CD14-positive monocyte (primary cell): ENCODE results near the gene COX7A2L. TPM values are rescaled to one million over a fixed set of nuclear protein-coding genes. Genes with fewer than 3 reads are reported as not detected.
"Not testable (repeated sequence)": the region's sequence is repeated elsewhere in the genome, so short reads cannot be mapped to it uniquely, and the experiment has no call there.

Source experiments
- DNase-seq, 3 donors: peaks; one replicate each; pipeline ENCODE4 v3.0.0-alpha.2; 2011 to 2022
- H2AFZ ChIP-seq: 2 replicates; pipeline ENCODE4 v1.6.0; 2012; ENCODE audit warnings: mild to moderate bottlenecking, low read depth, low read length, inconsistent platforms; ENCODE audit not compliant: insufficient read depth, poor library complexity, severe bottlenecking
- H3K27ac ChIP-seq, 2 donors: 1 replicate in 1 of 2; 2 replicates in 1 of 2; pipeline ENCODE4 v1.5.1; 2012 to 2013; ENCODE audit warnings: low read length in 2 of 2, control low read depth in 1 of 2, inconsistent platforms in 1 of 2, low read depth in 1 of 2, mild to moderate bottlenecking in 1 of 2
- H3K27me3 ChIP-seq, 2 donors: one replicate each; pipeline versions ENCODE4 v1.6.0 to v1.6.1; 2011 to 2013; ENCODE audit warnings: low read length in 2 of 2; ENCODE audit not compliant: control insufficient read depth in 2 of 2, insufficient read depth in 2 of 2
- H3K36me3 ChIP-seq, 2 donors: replicated peaks in 1 of 2; 1 replicate in 1 of 2; 2 replicates in 1 of 2; pipeline versions ENCODE4 v1.5.1 to v1.6.1; 2012 to 2013; ENCODE audit warnings: low read length in 2 of 2, control low read depth in 1 of 2, inconsistent platforms in 1 of 2, mild to moderate bottlenecking in 1 of 2; ENCODE audit not compliant: insufficient read depth in 2 of 2, control insufficient read depth in 1 of 2
- H3K4me1 ChIP-seq, 2 donors: 1 replicate in 1 of 2; 2 replicates in 1 of 2; pipeline versions ENCODE4 v1.5.1 to v1.6.1; 2012 to 2013; ENCODE audit warnings: low read length in 2 of 2, control low read depth in 1 of 2, inconsistent platforms in 1 of 2, mild to moderate bottlenecking in 1 of 2, moderate library complexity in 1 of 2; ENCODE audit not compliant: insufficient read depth in 2 of 2, control insufficient read depth in 1 of 2
- H3K4me2 ChIP-seq: replicated peaks from 2 replicates; pipeline ENCODE3; 2012; ENCODE audit warnings: low read length, moderate library complexity, mild to moderate bottlenecking; ENCODE audit not compliant: poor library complexity, severe bottlenecking; ENCODE audit errors: extremely low read depth
- H3K4me3 ChIP-seq, 3 experiments: fragments of 200-600 bp in 1 of 3; sonication (generic) in 1 of 3; replicated peaks in 1 of 3; 1 replicate in 2 of 3; 2 replicates in 1 of 3; pipeline ENCODE4 v1.5.1; 2011 to 2013; ENCODE audit warnings: low read length in 3 of 3, mild to moderate bottlenecking in 3 of 3, control low read depth in 2 of 3, low read depth in 2 of 3, inconsistent platforms in 1 of 3, moderate library complexity in 1 of 3
- H3K79me2 ChIP-seq: 2 replicates; pipeline ENCODE4 v1.6.0; 2012; ENCODE audit warnings: mild to moderate bottlenecking, control low read depth, inconsistent platforms, low read length, moderate library complexity; ENCODE audit not compliant: insufficient read depth
- H3K9ac ChIP-seq: 2 replicates; pipeline ENCODE4 v1.6.0; 2017; ENCODE audit warnings: low read length, mild to moderate bottlenecking; ENCODE audit not compliant: insufficient read depth, poor library complexity, severe bottlenecking
- H3K9me3 ChIP-seq, 2 donors: replicated peaks in 1 of 2; 1 replicate in 1 of 2; 2 replicates in 1 of 2; pipeline versions ENCODE4 v1.5.1 to v1.6.1; 2012 to 2013; ENCODE audit warnings: low read length in 2 of 2, control low read depth in 1 of 2; ENCODE audit not compliant: control insufficient read depth in 1 of 2, insufficient read depth in 1 of 2
- H4K20me1 ChIP-seq: 2 replicates; pipeline ENCODE4 v1.6.0; 2012; ENCODE audit warnings: mild to moderate bottlenecking, low read length, control low read depth, moderate library complexity; ENCODE audit not compliant: insufficient read depth
- H3K27ac Mint-ChIP-seq, 7 donors: one replicate each; pipeline ENCODE4 v1.8.0; 2020; ENCODE audit warnings: mild to moderate bottlenecking in 7 of 7, mixed read lengths in 7 of 7, moderate library complexity in 6 of 7, inconsistent platforms in 2 of 7
- H3K27me3 Mint-ChIP-seq, 3 donors: one replicate each; pipeline ENCODE4 v1.8.0; 2021 to 2022; ENCODE audit warnings: low read depth in 3 of 3, mild to moderate bottlenecking in 3 of 3, mixed read lengths in 3 of 3, moderate library complexity in 3 of 3, inconsistent platforms in 1 of 3
- H3K36me3 Mint-ChIP-seq, 2 donors: one replicate each; pipeline ENCODE4 v1.8.0; 2020; ENCODE audit warnings: mixed read lengths in 2 of 2, inconsistent platforms in 1 of 2, mild to moderate bottlenecking in 1 of 2
- H3K4me1 Mint-ChIP-seq: one replicate; pipeline ENCODE4 v1.8.0; 2020; ENCODE audit warnings: mild to moderate bottlenecking, mixed read lengths
- H3K4me3 Mint-ChIP-seq, 2 donors: one replicate each; pipeline ENCODE4 v1.8.0; 2020; ENCODE audit warnings: mild to moderate bottlenecking in 2 of 2, mixed read lengths in 2 of 2, moderate library complexity in 1 of 2
- H3K9me3 Mint-ChIP-seq, 7 donors: one replicate each; pipeline ENCODE4 v1.8.0; 2020 to 2022; ENCODE audit warnings: mixed read lengths in 7 of 7, mild to moderate bottlenecking in 6 of 7, moderate library complexity in 6 of 7, inconsistent platforms in 2 of 7
- WGBS: methylation state at CpG from one replicate; pipeline ENCODE4 v1.1.5; 2013; ENCODE audit warnings: missing lambda C conversion rate; ENCODE audit not compliant: insufficient coverage; 5-methylcytosine and 5-hydroxymethylcytosine counted together
- intact Hi-C, 2 donors: fragments of 100-400 bp; cut with micrococcal nuclease; formaldehyde crosslinking; loops; one replicate each; pipeline versions ENCODE4 v1.15.0 to v1.15.1; 2023
- polyA plus RNA-seq, 3 donors: library from polyadenylated mRNA; depleted of rRNA in 1 of 3; unstranded in 2 of 3; stranded (reverse) in 1 of 3; fragments of 300-500 nt in 2 of 3; fragments of >200 nt in 1 of 3; fragmentation: Illumina TruSeq in 2 of 3; gene quantifications; 1 replicate in 2 of 3; 2 replicates in 1 of 3; pipeline ENCODE4 v1.2.3, GENCODE V29; 2012 to 2021
- TF ChIP-seq, protein P1 (sequence below): fragments of 200-600 bp; IDR thresholded peaks from one replicate; pipeline ENCODE4 v1.8.0; 2022; ENCODE audit warnings: antibody characterized with exemption, mild to moderate bottlenecking

COX7A2L gene
- polyA plus RNA-seq, 3 donors, result 63.6 to 153 (median 144) TPM

DNA sequence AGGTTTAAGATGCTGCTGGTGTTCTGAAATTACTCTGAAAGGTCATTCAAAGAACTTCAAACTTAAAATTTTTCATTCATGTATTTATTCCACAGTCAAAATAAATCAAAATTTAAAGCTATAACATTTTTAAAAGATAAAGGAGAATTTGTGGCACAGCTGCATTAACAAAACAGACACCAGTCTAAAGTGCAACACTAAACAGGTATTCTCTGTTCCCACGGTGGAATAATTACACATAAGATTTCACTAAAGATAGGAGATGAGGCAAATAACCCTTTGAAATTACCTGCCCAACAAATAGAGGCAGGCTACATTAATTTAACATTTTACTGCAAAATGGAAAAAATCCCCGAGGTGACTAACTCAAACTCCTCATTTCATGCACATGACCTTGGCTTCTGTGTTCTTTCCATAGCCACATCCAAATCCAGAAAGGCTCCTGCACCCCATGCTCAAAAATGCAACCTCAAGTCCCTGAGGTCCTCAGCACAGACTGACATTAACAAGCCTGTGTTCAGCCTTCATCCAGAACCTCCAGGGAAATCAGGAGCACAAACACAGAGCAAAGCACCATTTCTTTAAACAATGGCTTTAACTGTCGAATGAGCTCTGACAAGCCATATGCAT lies 10.5 kb downstream of the COX7A2L start:
- H3K79me2 ChIP-seq, result peaks cover 90% of the 10 kb centered on the region
- no peaks in the 10 kb centered on the region for H3K9me3 Mint-ChIP-seq

DNA sequence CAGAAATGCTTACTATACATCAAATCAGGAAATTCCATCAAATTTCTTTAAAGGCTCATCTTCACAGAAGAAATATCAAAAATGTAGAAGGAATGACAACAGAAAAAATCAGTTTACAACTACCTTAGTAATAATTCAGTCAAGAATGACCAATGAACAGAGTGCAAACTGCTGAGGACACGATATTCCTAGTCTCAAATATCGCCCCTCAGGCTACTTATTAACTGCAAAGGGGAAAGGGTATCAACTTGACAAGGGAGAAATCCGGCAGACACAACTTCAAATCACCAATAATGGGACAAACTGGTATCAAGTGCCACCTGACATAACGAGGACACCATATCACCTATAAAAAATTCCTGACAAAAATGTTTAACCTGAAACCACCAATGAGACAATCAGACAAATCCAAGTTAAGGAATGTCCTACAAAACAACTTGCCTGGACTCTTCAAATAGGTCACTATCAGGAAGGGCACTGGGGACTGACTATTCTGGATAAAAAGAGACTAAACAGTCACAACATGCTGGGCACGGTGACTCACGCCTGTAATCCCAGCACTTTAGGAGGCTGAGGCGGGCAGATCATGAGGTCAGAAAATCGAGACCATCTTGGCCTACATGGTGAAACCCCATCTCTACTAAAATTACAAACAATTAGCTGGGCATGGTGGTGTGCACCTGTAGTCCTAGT lies 12.8 kb downstream of the COX7A2L start:
- TF ChIP-seq, protein P1, sequence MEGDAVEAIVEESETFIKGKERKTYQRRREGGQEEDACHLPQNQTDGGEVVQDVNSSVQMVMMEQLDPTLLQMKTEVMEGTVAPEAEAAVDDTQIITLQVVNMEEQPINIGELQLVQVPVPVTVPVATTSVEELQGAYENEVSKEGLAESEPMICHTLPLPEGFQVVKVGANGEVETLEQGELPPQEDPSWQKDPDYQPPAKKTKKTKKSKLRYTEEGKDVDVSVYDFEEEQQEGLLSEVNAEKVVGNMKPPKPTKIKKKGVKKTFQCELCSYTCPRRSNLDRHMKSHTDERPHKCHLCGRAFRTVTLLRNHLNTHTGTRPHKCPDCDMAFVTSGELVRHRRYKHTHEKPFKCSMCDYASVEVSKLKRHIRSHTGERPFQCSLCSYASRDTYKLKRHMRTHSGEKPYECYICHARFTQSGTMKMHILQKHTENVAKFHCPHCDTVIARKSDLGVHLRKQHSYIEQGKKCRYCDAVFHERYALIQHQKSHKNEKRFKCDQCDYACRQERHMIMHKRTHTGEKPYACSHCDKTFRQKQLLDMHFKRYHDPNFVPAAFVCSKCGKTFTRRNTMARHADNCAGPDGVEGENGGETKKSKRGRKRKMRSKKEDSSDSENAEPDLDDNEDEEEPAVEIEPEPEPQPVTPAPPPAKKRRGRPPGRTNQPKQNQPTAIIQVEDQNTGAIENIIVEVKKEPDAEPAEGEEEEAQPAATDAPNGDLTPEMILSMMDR, result no peak
- peaks cover 0 to 8% (median 0%) of the 10 kb centered on the region in 7 donors for H3K9me3 Mint-ChIP-seq
- peaks cover 47% of the 10 kb centered on the region for H4K20me1 ChIP-seq
- no peak for DNase-seq
- no peaks in the 10 kb centered on the region for H3K27me3 Mint-ChIP-seq
- no peaks in the 10 kb centered on the region for H3K4me1 ChIP-seq
- intact Hi-C loops, result no loop called here
- no peaks in the 10 kb centered on the region for H3K27me3 ChIP-seq
- WGBS, result 97% methylated on average over 6 of the region's 8 CpGs
- H3K4me3 Mint-ChIP-seq, result no peak overlapping the region
- no peaks in the 10 kb centered on the region for H3K9me3 ChIP-seq
- H3K27ac Mint-ChIP-seq, result peak overlapping the region in 2 of 7 donors; percentile 43 to 50
- no peaks in the 10 kb centered on the region for H3K4me1 Mint-ChIP-seq
- peaks cover 66 to 98% of the 10 kb centered on the region in 2 donors for H3K36me3 ChIP-seq
- H3K79me2 ChIP-seq, result peaks cover 77% of the 10 kb centered on the region
- H2AFZ ChIP-seq, result no peak overlapping the region
- no peak overlapping the region for H3K4me2 ChIP-seq
- no peak overlapping the region for H3K4me3 ChIP-seq
- H3K9ac ChIP-seq, result no peak overlapping the region
- peaks cover 78 to 86% of the 10 kb centered on the region in 2 donors for H3K36me3 Mint-ChIP-seq
- H3K27ac ChIP-seq, result no peak overlapping the region

More for the DNA sequence above, 10.5 kb downstream of the COX7A2L start:
- no peaks in the 10 kb centered on the region for H3K27me3 Mint-ChIP-seq
- Histone ChIP-seq H3K9me3 (no peaks in the 10 kb centered on the region), H3K9ac (no peak overlapping the region), H3K4me2 (no peak overlapping the region), H3K36me3 (peaks cover 53 to 78% of the 10 kb centered on the region in 2 donors), H3K27ac (no peak overlapping the region), H2AFZ (no peak overlapping the region), H4K20me1 (peaks cover 54% of the 10 kb centered on the region), H3K4me3 (no peak overlapping the region), H3K4me1 (no peaks in the 10 kb centered on the region), H3K27me3 (no peaks in the 10 kb centered on the region)
- intact Hi-C loops, result no loop called here
- peaks cover 2% of the 10 kb centered on the region for H3K4me1 Mint-ChIP-seq
- no peak overlapping the region for H3K4me3 Mint-ChIP-seq
- peaks cover 68 to 78% of the 10 kb centered on the region in 2 donors for H3K36me3 Mint-ChIP-seq
- TF ChIP-seq, protein P1, result no peak
- 100% methylated on average over 1 of the region's 3 CpGs for WGBS
- DNase-seq, result no peak
- H3K27ac Mint-ChIP-seq, result peak overlapping the region in 2 of 7 donors; percentile 33 to 54

DNA sequence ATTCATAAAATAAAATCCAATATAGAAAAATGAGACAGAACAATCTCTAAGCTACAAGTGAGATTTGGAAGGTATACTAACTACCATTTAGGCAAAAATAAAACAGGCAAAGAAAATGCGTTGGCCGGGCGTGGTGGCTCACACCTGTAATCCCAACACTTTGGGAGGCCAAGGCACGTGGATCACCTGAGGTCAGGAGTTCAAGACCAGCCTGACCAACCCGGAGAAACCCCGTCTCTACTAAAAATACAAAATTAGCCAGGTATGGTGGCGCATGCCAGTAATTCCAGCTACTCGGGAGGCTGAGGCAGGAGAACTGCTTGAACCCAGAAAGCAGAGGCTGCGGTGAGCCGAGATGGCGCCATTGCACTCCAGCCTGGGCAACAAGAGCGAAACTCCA lies 13.5 kb downstream of the COX7A2L start:
- H3K9me3 ChIP-seq, intact Hi-C loops, H3K4me3 ChIP-seq, H3K4me1 ChIP-seq, H2AFZ ChIP-seq, H3K9ac ChIP-seq, H3K27ac ChIP-seq, DNase-seq, H3K4me3 Mint-ChIP-seq, H3K4me1 Mint-ChIP-seq, H3K27ac Mint-ChIP-seq, H3K4me2 ChIP-seq, H3K27me3 ChIP-seq, H3K9me3 Mint-ChIP-seq, H3K27me3 Mint-ChIP-seq: not testable (repeated sequence)
- H4K20me1 ChIP-seq, result peaks cover 46% of the 10 kb centered on the region
- peaks cover 65 to 98% of the 10 kb centered on the region in 2 donors for H3K36me3 ChIP-seq
- 100% methylated on average over 2 of the region's 12 CpGs for WGBS
- peaks cover 75% of the 10 kb centered on the region for H3K79me2 ChIP-seq
- H3K36me3 Mint-ChIP-seq, result peaks cover 81 to 86% of the 10 kb centered on the region in 2 donors
